OCI-LY3 (cell line): ENCODE results near the gene ODC1.

Experiments used
- CTCF ChIP-seq: fragments of 200-600, 300-600 bp; sonication (generic); IDR thresholded peaks from 2 replicates; pipeline ENCODE4 v1.5.1; 2014; ENCODE audit warnings: antibody characterized with exemption, low read length, low read depth
- EZH2phosphoT487 ChIP-seq: fragments of 200-600 bp; shearing (Covaris generic); IDR thresholded peaks from 2 replicates; pipeline ENCODE4 v1.6.1; 2018; ENCODE audit warnings: antibody characterized with exemption, mixed run types, low read depth

DNA sequence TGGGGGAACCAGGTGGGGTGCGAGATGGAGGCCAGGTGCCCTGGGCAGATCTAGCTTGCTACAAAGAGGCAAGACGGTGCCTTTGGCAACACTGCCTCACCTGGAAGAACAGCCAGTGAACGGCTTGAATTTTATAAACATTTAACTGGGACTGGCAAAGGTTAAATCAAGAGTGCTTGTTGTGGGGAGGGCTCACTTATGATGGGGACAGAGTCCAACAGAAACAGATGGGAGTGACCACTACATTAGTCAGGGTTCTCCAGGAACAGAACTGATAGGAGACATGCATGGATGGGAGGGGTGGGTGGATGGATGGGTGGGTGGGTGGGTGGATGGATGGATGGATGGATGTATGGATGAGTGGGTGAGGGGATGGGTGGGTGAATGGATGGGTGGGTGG, 19.2 kb downstream of the ODC1 start:
- TF ChIP-seq CTCF, result no peak
- TF ChIP-seq EZH2phosphoT487, result no peak
